Osteocyte (in vitro differentiated cells): ENCODE results near the gene USO1. TPM values are rescaled to one million over a fixed set of nuclear protein-coding genes. Genes with fewer than 3 reads are reported as not detected.

ENCODE experiments used
- DNase-seq: peaks from one replicate; pipeline ENCODE4 v3.0.0; 2021; ENCODE audit warnings: mixed read lengths; ENCODE audit not compliant: unreplicated experiment; ENCODE audit errors: extremely low spot score
- H3K27ac Mint-ChIP-seq: one replicate; pipeline ENCODE4 v1.8.0; 2021; ENCODE audit warnings: mild to moderate bottlenecking, mixed read lengths; ENCODE audit not compliant: unreplicated experiment
- H3K27me3 Mint-ChIP-seq: one replicate; pipeline ENCODE4 v1.8.0; 2021; ENCODE audit warnings: mixed read lengths; ENCODE audit not compliant: unreplicated experiment
- H3K36me3 Mint-ChIP-seq: one replicate; pipeline ENCODE4 v1.8.0; 2021; ENCODE audit warnings: mixed read lengths; ENCODE audit not compliant: unreplicated experiment
- H3K4me1 Mint-ChIP-seq: one replicate; pipeline ENCODE4 v1.8.0; 2021; ENCODE audit warnings: mixed read lengths; ENCODE audit not compliant: unreplicated experiment
- H3K4me3 Mint-ChIP-seq: one replicate; pipeline ENCODE4 v1.8.0; 2021; ENCODE audit warnings: mild to moderate bottlenecking, moderate library complexity, mixed read lengths; ENCODE audit not compliant: unreplicated experiment
- H3K9me3 Mint-ChIP-seq: one replicate; pipeline ENCODE4 v1.8.0; 2021; ENCODE audit warnings: mixed read lengths; ENCODE audit not compliant: unreplicated experiment
- total RNA-seq: library from RNA; stranded (reverse); gene quantifications from 2 replicates; pipeline ENCODE4 v1.2.1, GENCODE V29; 2021
- TF ChIP-seq, protein P1 (sequence below): fragments of 200-600 bp; sonication (generic); IDR thresholded peaks from 2 replicates; pipeline ENCODE4 v1.5.0; 2021; ENCODE audit warnings: antibody characterized with exemption, mild to moderate bottlenecking, moderate library complexity

USO1 gene
- total RNA-seq, 1 donor from 2014 or later = 69.6 TPM

DNA sequence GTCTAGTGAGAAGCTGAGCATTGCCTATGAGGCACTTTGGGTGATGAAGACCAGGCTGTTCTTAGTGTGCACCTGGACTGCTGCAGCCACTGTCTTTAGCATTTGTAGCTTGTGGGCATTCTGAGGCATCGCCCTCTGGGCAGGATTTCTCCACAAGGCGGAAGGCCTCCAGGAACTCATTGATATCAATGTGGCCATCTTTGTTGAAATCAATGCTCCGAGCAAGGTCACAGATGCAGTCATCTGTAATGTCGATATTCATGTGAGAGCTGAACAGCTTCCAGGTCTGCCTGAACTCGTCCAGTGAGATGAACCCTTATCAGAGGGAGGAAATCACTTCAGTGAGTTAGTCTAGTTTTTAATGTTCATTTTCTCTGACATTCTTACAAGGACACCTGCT is 136.2 kb downstream of the USO1 start:
- H3K9me3 Mint-ChIP-seq = no peaks in the 10 kb centered on the region
- no peak for DNase-seq
- no peaks in the 10 kb centered on the region for H3K4me1 Mint-ChIP-seq
- H3K27me3 Mint-ChIP-seq = peaks cover 32% of the 10 kb centered on the region
- H3K27ac Mint-ChIP-seq = no peak overlapping the region
- H3K36me3 Mint-ChIP-seq = no peaks in the 10 kb centered on the region
- TF ChIP-seq, protein P1, sequence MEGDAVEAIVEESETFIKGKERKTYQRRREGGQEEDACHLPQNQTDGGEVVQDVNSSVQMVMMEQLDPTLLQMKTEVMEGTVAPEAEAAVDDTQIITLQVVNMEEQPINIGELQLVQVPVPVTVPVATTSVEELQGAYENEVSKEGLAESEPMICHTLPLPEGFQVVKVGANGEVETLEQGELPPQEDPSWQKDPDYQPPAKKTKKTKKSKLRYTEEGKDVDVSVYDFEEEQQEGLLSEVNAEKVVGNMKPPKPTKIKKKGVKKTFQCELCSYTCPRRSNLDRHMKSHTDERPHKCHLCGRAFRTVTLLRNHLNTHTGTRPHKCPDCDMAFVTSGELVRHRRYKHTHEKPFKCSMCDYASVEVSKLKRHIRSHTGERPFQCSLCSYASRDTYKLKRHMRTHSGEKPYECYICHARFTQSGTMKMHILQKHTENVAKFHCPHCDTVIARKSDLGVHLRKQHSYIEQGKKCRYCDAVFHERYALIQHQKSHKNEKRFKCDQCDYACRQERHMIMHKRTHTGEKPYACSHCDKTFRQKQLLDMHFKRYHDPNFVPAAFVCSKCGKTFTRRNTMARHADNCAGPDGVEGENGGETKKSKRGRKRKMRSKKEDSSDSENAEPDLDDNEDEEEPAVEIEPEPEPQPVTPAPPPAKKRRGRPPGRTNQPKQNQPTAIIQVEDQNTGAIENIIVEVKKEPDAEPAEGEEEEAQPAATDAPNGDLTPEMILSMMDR = no peak
- H3K4me3 Mint-ChIP-seq = no peak overlapping the region

Other genes starting within 250 kb of the USO1 start
- 17.8 and 20.7 TPM in 2 replicates for gene RCHY1, start 210.2 kb upstream of the USO1 start, total RNA-seq
- gene THAP6, start 210.1 kb upstream of the USO1 start, total RNA-seq = 13.0 and 15.9 TPM in 2 replicates
- not detected in 2 replicates for gene ODAPH, start 168.5 kb upstream of the USO1 start, total RNA-seq
- gene CDKL2, start 94.0 kb upstream of the USO1 start, total RNA-seq = 2.3 and 5.0 TPM in 2 replicates
- 138 and 141 TPM in 2 replicates for gene G3BP2, start 51.2 kb upstream of the USO1 start, total RNA-seq
- not detected in 2 replicates for gene PPEF2, start 177.9 kb downstream of the USO1 start, total RNA-seq
- 15.0 and 17.0 TPM in 2 replicates for gene NAAA, start 216.4 kb downstream of the USO1 start, total RNA-seq